GM15510 (cell line): ENCODE measurements around the gene PAGE5.

Experiments
- POLR2A ChIP-seq: IDR thresholded peaks from 3 replicates; pipeline ENCODE4 v1.6.1; 2011; ENCODE audit warnings: borderline replicate concordance; ENCODE audit not compliant: insufficient read length; ENCODE audit errors: extremely low read depth

PAGE5 gene, protein sequence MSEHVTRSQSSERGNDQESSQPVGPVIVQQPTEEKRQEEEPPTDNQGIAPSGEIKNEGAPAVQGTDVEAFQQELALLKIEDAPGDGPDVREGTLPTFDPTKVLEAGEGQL

DNA sequence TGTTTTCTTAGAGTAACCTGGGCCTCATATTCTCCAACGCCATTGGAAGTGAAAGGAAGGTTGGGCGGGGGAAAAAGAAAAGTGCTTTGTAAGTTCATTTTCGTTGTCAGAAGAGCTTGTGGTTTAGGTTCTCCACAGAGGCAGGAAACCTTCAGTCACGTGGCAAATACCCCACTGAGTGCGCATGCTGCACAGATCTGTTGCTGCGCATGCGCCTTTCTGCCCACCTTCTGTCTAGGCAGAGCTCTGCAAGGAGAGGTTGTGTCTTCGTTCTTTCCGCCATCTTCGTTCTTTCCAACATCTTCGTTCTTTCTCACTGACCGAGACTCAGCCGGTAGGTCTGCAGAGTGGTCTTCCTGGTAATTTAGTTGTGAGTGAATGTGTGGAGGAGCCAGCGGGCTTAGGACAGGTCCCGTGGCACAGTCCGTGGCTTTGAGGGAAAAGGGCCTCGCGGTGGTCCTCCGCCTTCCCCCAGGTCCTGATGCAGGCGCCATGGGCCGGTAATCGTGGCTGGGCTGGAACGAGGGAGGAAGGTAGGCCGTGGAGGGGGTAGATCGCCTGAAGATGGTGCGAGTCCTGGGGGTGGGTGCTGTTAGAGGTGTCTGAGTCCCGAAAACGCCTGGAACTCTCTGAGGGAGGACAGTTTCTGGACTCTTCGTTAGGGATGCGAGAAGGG lies at the start of gene PAGE5:
Gene PAGE5, plus strand, starts transcription at position 228 of the 676 bp plus-strand sequence. CDS start 1,037 bp downstream, outside the sequence.
- no peak for TF ChIP-seq POLR2A

DNA sequence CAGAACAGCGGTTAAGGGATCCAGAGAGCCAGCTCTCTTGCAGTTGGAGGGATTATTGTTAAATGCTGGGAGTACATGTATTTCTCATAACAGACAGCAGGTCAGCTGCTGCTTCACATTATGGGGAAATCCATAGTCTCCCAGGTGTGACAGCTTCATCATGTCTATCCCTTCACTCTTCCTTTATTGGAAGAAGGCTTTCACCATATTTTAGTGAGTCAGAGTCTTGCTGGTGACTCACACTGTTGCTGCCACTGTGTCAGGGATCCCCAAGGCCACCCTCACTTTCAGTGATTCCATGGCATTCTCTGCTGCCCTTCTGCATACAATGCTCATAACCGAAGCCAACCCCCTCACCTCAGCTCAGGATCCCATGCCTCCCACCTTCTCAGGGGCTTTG lies 32.9 kb upstream of the PAGE5 start:
- no peak for TF ChIP-seq POLR2A

DNA sequence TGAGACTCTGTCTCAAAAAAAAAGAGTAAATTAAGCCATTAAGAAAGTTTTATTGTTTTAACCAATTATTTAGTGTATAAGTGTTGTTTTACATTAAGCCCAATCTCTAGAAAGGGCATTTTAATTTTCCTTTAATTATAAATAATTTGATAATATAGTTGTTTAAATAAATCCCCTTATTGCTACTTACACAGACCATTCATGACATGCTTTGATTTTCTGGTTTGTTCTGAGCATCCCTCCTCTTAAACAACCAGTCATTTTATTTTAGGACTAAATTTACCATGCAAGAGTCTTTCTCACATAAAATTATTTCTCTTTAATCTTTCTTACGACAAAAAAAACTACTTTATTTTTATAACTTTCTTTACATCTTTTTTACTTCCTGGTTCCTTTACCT lies 23.5 kb upstream of the PAGE5 start:
- TF ChIP-seq POLR2A: no peak

DNA sequence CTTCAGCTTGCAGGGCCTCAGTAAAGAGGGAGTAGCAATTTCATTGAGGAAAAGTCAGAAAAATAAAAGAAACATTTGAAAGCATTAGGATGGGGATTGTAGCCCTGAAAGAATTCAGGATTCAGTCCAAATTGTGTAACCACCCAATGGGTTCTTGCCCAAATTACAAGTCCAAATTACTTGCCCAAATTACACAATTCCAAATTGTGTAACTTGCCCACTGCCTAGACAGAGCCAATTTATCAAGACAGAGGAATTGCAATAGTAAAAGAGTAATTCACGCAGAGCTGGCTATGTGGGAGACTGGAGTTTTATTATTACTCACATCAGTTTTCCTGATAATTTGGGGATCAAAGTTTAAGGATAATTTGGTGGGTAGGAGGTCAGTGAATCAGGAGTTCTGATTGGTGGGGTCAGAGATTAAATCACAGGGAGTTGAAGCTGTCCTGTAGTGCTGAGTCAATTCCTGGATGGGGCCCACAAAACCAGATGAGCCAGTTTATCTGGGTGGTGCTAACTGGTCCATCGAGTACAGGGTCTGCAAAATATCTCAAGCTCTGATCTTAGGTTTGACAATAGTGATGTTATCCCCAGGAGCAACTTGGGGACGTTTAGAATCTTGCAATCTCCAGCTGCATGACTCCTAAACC lies 18.1 kb upstream of the PAGE5 start:
- TF ChIP-seq POLR2A: no peak

DNA sequence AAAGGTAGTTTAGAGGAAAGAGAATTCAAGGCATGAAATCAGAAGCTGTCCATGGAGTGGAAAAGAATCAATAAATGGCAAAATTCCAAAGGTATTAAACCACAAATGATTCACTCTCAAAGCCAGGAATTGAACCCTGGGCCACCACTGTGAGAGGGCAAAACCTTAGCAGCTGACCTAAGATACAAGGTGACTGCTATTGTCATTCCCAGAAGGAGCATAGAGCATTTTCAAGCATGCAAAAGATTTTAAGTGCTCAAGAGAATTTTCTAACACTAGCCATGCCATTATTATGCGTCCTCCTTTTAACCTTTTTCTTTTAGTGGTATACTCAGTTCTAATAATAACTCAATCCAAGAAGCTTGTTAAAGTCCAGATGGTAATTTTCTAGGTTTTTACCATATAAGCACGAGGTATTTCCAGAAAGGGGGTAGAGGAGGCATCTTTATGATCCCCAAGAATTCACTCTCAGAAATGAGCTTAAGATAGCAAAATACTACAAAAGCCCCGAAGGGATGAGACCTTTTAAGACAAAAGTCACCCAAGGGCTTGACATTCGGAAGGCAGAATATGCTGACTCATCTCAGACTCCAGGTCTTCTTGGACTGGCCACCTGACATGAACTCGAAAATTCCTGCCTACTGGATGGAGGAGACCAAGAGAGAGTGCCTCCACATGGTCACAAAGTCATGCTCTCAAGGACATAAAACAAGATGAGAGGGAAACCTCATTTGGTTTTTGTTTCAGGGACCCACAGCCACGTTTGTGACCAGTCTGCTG lies 13.8 kb upstream of the PAGE5 start:
- no peak for TF ChIP-seq POLR2A

DNA sequence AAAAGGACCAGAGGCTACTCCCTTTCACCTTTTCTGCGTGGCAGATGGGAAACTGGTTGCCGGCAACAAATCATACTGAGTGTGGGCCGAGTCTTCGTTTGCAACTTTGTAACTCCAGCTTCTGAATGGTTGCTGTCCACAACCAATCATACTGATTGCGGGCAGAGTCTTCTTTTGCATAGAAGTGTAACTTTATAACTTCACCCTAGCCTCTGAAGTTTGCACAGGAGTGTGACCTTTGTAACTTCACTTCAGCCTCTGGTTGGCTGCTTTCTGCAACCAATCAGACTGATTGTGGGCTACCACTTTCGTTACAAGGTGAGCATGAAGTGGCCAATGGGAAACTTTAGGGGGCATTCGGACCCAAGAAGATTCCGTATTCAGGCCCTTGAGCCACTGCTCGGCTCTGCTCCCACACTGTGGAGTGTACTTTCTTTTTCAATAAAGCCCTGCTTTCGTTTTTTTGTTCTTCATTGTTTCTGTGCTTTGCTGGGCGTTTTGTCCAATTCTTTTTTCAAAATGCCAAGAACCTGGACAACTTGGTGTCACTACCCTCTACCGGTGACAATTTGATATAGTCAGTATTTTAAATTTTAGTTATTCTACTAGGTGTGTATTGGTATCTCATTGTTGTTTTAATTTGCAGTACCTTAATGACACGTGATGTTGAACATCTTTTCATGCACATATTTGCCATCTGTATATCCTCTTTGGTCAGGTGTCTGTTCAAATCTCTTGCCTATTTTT lies 9.0 kb upstream of the PAGE5 start:
- TF ChIP-seq POLR2A: no peak

DNA sequence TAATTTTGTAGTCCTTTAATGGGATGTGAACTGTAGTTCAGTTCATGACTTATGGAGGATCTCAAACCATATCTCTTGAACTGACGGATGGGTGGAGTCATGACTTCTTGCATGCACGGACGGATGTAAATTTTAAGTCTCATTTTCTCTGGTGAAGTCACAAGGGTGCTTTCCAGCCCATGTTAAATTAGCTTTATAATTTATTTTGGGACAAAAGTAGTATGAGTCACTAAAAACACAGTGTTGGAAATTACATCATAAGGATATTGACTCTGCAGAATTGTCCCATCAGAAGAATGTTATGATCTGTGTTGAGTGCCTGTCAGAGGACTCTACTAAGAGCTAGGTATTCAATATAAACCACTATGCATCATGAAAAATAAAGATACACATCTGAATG lies 6.8 kb upstream of the PAGE5 start:
- TF ChIP-seq POLR2A: no peak

DNA sequence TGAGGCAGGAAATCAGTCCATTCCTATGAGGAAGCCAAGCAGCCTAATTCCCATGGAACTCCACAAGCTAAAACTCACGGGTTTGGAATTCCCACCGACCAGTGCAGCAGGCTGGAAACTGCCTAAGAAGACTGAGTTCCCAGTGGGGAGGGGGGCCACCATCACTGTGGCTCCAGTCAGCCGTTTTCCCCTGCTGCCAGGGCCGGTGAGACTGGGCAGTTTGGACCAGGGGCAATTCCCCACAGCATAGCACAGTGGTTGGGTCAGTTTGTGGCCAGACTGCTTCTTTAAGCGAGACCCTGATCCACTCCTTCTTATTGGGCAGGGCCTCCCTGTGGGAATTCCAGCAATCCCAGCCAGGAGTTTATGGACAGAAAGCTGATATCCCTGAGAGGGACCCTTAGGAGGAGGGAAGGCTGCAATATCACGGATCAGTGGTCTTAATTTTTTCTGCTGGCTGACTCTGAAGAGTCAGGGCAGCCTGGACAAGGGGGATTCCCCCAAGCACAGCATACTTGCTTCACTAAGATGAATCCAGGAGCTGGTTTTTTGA lies 20.7 kb downstream of the PAGE5 start:
- no peak for TF ChIP-seq POLR2A

DNA sequence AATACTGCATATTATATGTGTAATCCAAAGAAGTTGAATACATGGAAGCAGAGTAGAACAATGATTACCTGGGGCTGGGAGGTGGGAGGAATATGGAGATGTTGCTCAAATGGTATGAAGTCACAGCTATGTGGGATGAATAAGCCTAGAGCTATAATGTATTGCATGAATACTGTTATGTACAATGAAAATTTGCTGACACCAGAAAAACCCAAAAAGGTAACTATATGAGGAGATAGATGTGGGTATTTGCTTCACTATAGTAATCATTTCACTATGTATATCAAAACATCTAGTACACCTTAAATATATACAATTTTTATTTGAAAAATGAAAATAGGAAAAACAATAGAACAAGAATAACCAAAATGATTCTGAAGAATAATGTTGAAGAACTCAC lies 33.4 kb downstream of the PAGE5 start:
- no peak for TF ChIP-seq POLR2A

DNA sequence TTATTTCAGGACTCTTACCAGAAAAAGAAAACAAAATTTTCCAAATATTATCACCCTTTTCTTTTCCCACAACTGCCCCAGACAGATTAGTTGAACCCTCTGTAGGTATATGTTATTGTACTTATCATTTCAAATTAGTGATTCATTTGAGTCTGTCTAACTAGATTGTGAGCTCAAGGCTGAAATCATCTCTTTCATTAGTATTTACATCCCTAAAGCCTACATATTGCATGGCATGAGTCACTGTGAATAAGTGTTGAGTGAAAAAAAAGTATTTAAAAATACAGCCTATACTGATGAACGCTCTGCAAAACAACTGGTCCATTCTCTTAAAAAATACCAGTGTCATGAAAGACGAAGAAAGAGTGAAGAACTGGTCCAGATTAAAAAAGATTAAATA lies 40.7 kb downstream of the PAGE5 start:
- no peak for TF ChIP-seq POLR2A

DNA sequence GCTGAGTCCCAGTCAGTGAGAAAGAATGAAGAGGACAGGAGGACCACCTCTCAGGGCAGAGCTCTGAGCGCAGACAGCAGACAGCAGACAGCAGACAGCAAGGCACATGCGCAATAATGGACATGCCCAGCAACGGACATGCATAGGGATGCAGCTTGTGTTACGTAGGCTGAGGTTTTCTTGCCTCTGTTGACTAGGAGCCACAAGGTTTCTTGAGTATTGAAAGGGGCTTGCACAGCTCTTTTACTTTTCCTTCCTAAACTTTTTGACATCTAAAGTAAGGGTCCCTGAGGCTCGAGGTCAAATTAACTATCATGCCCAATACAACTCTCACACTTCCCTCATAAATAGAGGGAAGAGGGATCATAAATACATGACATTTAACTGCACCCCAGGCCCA lies 44.7 kb downstream of the PAGE5 start, which contains the start of gene PAGE3:
Gene PAGE3, minus strand, starts transcription at position 101 of the 400 bp plus-strand sequence. CDS start 1,013 bp downstream, outside the sequence.
- TF ChIP-seq POLR2A: no peak
